Body of pancreas (tissue), 4 donors: ENCODE results near the gene GNAS-AS1.

ENCODE experiments used
- CTCF ChIP-seq, 7 experiments: fragments of 450-650 bp in 4 of 7; fragments of 200-600 bp in 3 of 7; sonication (generic) in 3 of 7; IDR thresholded peaks; one replicate each; pipeline ENCODE4 v1.5.1; 2016 to 2019; ENCODE audit warnings: antibody characterized with exemption in 7 of 7
- POLR2A ChIP-seq, 3 donors: fragments of 450-650 bp; IDR thresholded peaks; one replicate each; pipeline ENCODE4 v1.6.1; 2016; ENCODE audit warnings: antibody characterized with exemption in 3 of 3, mild to moderate bottlenecking in 2 of 3

DNA sequence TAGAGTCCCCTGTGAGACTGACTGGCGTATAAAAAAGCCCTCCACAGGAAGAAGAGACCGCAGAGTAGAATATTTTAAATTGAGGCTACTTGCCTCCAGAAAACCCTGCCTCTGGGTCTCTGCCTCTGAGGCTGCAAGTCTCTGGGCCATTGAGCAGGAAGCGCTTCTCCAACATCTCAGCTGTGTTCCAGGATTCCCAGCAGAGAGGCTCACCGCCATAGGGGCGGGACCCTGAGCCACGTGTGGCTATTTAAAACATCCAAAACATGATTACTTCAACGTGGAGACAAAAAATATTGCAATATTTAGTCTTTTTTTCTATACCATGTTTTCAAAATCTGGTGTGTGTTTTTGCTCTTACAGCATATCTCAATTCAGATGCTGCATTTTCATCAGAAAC lies 59.4 kb downstream of the GNAS-AS1 start:
- TF ChIP-seq CTCF (IDR thresholded peaks at IDR 0.05) (no peak), POLR2A (IDR thresholded peaks at IDR 0.05) (no peak)
